CD1c-positive myeloid dendritic cell (primary cell): ENCODE measurements around the gene LRMDA.

ENCODE experiments used
- DNase-seq: peaks from one replicate; pipeline ENCODE4 v3.0.0-alpha.2; 2016; ENCODE audit errors: extremely low spot score

LRMDA gene

GRCh38 chr10:76433161-76434005 is 1002.0 kb downstream of the LRMDA start:
- DNase-seq, result no peak

- DNase-seq, result no peak
These were observed 1003.7 kb downstream of the LRMDA start for GRCh38 chr10:76435157-76435556.

GRCh38 chr10:76436401-76436811 is 1005.0 kb downstream of the LRMDA start:
- DNase-seq, result no peak

- no peak for DNase-seq
These were observed 1005.6 kb downstream of the LRMDA start for GRCh38 chr10:76436981-76437380.

- no peak for DNase-seq
These were observed 1009.0 kb downstream of the LRMDA start for GRCh38 chr10:76440426-76440825.

- no peak for DNase-seq
These were observed 1010.7 kb downstream of the LRMDA start for GRCh38 chr10:76442113-76442512.

- no peak for DNase-seq
These were observed 1012.8 kb downstream of the LRMDA start for GRCh38 chr10:76444034-76444800.

GRCh38 chr10:76447578-76447977 is 1016.2 kb downstream of the LRMDA start:
- no peak for DNase-seq

GRCh38 chr10:76451911-76452310 is 1020.5 kb downstream of the LRMDA start:
- DNase-seq, result peak; percentile 8

GRCh38 chr10:76453332-76453731 is 1021.9 kb downstream of the LRMDA start:
- DNase-seq, result no peak

GRCh38 chr10:76453997-76454396 is 1022.6 kb downstream of the LRMDA start:
- no peak for DNase-seq

- peak; percentile 38 for DNase-seq
These were observed 1023.2 kb downstream of the LRMDA start for GRCh38 chr10:76454506-76455140.

GRCh38 chr10:76456197-76456596 is 1024.8 kb downstream of the LRMDA start:
- DNase-seq, result no peak

GRCh38 chr10:76459016-76459730 is 1027.7 kb downstream of the LRMDA start:
- DNase-seq, result no peak

- no peak for DNase-seq
These were observed 1029.6 kb downstream of the LRMDA start for GRCh38 chr10:76461024-76461423.

GRCh38 chr10:76463111-76463510 is 1031.7 kb downstream of the LRMDA start:
- no peak for DNase-seq

- no peak for DNase-seq
These were observed 1035.5 kb downstream of the LRMDA start for GRCh38 chr10:76466836-76467503.

GRCh38 chr10:76469675-76470074 is 1038.3 kb downstream of the LRMDA start:
- DNase-seq, result no peak

- DNase-seq, result no peak
These were observed 1047.8 kb downstream of the LRMDA start for GRCh38 chr10:76479103-76479790.

- no peak for DNase-seq
These were observed 1049.8 kb downstream of the LRMDA start for GRCh38 chr10:76481178-76481577.

GRCh38 chr10:76487582-76487981 is 1056.2 kb downstream of the LRMDA start:
- no peak for DNase-seq
